HG03135 (cell line): ENCODE measurements around the gene ZGLP1.

Source experiments
- ATAC-seq: cut with Tn5 transposase; IDR thresholded peaks from one replicate; pipeline ENCODE4 v1.9.1; 2021; ENCODE audit warnings: mild to moderate bottlenecking, moderate library complexity; ENCODE audit not compliant: unreplicated experiment

ZGLP1 gene

DNA sequence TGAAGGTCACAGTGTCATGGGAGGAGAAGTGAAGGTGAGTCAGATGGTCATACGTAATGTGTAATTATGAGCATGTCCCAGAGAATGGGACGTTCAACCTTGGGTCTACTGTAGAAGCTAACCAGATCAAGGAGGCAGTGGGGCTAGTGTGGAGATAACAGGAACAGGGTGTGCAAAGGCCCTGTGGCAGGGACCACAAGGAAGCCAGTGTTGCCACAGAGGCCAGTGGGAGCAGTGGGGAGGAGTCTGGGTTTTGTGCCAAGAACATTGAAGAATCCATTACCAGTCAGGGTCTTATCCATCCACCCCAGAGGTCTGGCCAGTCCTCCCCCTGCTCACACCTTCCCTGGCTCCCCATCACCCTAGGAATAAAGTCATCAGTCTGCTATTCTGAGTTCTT, 54.3 kb downstream of the ZGLP1 start:
- ATAC-seq = no peak
